Stimulated activated CD4-positive, alpha-beta T cell treated with anti-CD3 and anti-CD28 coated beads, Interleukin-12 subunit alpha, Interleukin-12 subunit beta, amount 100 ng/mL, for 24 hours (primary cell): ENCODE results near the gene PRODH2.
"Not testable (repeated sequence)": the region's sequence is repeated elsewhere in the genome, so short reads cannot be mapped to it uniquely, and the experiment has no call there.

Experiments
- DNase-seq, 2 experiments: peaks; one replicate each; pipeline ENCODE4 v3.0.0-alpha.2; 2020; ENCODE audit warnings: low read depth in 2 of 2

PRODH2 gene

GRCh38 chr19:35796645-35797542, 15.8 kb downstream of the PRODH2 start:
- no peak for DNase-seq

- DNase-seq = not testable (repeated sequence)
Measured at GRCh38 chr19:35795564-35795963, 17.1 kb downstream of the PRODH2 start.

DNA sequence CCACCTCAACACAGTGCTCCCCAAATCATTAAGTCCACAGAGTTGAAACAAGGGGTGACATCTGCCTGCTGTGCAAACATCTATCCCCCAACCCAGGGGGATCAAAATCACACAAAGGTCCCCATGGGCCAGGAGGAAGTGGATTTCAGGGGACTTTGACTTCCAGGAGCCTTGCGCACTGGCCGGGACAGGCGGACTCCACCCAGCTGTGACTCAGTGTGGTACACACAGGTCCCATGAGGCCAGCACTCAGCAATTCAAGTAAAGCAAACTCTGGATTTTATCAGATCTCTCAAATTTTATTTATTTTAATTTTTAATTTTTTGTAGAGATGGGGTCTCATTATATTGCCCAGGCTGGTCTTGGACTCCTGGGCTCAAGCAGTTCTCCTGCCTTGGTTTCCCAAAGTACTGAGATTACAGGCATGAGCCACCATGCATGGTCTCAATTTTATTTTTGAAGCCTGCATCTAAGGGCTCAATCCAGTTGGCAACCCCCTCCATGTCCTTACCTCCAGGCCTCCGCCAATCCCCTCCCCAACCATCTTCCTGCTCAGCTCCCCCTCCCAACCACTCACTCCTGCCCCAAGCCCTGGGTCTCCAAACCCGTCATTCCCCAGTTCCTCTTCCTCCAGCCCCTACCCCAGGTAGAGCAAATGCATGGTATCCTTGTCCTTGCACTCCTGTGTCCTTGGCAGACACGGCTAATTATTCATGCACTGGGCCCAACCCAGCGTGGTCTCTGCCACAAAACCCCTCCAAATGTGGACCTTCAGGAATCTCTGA, 19.1 kb downstream of the PRODH2 start:
- no peak for DNase-seq

- no peak for DNase-seq
Measured at GRCh38 chr19:35792888-35793287, 19.8 kb downstream of the PRODH2 start.

DNA sequence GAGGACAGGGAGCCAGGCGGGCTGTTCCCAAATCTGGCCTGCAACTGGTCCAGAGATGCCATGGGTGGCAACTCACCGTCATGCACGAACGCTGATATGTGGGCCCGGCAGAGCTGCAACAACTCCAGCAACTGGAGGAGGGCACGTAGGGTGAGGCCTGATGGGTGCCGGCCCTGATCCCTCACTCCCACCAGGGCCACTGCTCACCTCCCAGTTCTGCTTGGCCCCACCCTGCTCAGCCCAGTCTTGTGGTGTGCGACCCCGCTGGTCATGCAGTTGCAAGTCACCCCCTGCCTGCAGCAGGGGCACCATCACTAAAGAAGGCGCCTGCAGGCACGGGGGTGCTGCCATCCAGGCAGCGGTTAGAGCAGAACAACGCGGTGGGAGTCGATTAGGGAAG, 20.3 kb downstream of the PRODH2 start:
- no peak for DNase-seq

DNA sequence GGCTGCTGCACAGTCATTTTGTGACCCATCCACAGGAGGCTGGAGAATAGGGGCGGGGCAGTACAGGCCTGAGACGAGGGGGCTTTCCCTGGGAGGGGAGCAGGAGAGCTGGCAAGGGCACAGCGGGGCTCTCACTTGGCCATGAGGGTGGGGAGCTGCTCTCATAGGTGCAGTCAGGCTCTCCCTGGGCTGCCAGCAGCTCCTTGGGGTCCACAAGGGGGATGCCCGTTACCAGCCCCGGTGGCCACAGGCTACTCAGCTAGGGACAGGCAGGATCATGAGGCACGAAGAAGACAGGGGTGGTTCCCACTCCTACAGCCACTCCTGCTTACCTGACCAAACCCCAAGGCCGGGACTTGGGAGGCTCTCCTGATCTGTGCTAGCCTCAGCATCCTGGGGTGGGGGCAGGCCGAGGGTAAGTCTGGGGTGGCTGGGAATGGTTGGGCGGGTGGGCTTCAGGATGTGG, 20.8 kb downstream of the PRODH2 start:
- no peak for DNase-seq

DNA sequence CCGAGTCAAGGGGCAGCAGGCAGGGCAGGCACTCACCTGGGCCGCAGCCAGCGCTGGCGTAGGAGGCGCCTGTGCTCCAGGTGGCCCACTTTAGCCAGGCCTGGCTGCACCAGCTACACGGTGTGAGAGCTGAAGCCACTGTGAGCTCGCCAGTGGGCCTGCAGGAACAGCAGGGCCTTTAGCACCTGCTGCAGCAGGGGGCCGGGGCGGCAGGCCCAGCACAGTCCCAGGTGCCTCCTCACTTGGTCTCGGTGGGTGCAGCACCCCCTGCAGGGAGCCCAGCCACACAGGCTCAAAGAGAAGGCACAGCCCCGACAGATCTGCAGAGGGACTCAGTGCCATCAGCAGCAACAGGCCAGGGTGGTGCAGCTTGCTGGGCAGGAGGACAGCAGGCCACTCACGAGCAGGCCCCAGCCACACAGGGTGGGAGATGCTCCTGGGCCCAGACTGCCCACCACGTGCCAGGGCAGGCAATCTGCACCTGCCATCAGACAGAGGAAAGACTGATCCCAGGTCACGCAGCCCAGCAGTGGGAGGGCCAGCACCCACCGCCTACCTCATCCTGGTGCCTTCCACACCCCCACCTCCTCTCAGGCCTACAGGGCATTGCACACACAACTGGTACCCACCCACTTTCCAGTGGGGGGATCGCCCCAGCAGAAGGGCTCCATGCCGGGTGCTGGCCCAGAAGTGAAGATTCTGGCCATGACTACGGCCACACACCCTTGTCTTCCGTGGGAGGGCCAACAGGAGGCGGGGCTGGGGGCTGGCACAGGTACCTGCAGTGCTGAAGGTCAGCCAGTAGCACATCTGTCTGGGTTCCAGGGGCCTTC, 21.4 kb downstream of the PRODH2 start:
- no peak for DNase-seq

- no peak for DNase-seq
Measured at GRCh38 chr19:35789978-35790944, 22.4 kb downstream of the PRODH2 start.

GRCh38 chr19:35789195-35789977, 23.3 kb downstream of the PRODH2 start:
- no peak for DNase-seq

DNA sequence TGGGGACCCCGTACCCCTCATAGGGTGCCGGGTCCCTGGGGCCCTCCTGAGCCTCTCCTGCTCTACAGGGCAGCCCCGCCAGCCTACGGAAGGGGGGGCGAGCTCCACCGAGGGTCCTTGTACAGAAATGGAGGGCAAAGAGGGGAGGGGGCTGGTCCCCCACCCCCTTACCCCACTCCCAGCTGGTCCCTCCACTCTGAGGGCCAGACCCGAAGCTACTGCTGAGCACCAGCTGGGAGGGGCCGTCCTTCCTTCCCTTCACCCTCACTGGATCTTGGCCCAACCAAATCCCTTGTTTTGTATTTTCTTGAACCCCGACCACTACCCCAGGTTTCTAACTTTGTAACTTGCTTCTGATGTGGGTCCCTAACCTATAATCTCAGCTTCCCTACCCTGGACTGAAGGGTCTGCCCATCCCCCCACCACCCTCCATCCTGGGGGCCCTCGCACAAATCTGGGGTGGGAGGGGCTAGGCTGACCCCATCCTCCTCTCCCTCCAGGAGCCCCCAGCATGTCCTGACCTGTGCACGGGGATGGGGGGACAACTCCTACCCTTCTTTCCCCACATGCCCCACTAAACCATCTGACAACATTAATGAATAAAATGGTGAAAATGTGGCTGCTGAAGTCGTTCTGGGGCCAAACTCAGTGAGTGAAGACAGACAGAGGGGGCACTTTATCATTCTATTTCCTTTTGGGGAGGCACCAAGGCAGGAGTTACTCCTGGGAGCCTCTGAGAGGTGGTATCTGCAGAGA, 24.3 kb downstream of the PRODH2 start:
- DNase-seq = no peak

DNA sequence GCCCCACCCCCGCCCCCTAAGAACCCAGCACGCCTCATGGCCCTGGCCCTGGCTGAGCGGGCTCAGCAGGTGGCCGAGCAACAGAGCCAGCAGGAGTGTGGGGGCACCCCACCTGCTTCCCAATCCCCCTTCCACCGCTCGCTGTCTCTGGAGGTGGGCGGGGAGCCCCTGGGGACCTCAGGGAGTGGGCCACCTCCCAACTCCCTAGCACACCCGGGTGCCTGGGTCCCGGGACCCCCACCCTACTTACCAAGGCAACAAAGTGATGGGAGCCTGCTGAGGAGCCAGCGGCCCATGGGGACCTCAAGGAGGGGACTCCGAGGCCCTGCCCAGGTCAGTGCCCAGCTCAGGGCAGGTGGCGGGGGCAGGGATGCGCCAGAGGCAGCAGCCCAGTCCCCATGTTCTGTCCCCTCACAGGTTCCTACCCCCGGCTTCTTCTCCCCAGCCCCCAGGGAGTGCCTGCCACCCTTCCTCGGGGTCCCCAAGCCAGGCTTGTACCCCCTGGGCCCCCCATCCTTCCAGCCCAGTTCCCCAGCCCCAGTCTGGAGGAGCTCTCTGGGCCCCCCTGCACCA, 25.3 kb downstream of the PRODH2 start:
- DNase-seq = no peak

GRCh38 chr19:35786299-35787160, 26.1 kb downstream of the PRODH2 start:
- DNase-seq = no peak

DNA sequence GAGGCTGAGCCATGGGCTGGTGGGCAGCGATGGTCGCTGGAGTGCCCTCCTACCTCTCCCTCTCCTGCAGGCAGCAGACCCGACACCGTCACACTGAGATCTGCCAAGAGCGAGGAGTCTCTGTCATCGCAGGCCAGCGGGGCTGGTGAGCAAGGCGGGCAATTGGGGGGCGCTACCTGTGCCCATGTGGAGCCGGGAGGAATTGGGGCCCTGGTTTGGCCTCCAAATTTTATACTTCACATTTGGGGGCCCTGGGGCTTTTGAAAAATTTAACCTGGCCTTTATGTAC, 27.4 kb downstream of the PRODH2 start:
- no peak for DNase-seq

GRCh38 chr19:35784503-35785338, 27.9 kb downstream of the PRODH2 start:
- DNase-seq = no peak

DNA sequence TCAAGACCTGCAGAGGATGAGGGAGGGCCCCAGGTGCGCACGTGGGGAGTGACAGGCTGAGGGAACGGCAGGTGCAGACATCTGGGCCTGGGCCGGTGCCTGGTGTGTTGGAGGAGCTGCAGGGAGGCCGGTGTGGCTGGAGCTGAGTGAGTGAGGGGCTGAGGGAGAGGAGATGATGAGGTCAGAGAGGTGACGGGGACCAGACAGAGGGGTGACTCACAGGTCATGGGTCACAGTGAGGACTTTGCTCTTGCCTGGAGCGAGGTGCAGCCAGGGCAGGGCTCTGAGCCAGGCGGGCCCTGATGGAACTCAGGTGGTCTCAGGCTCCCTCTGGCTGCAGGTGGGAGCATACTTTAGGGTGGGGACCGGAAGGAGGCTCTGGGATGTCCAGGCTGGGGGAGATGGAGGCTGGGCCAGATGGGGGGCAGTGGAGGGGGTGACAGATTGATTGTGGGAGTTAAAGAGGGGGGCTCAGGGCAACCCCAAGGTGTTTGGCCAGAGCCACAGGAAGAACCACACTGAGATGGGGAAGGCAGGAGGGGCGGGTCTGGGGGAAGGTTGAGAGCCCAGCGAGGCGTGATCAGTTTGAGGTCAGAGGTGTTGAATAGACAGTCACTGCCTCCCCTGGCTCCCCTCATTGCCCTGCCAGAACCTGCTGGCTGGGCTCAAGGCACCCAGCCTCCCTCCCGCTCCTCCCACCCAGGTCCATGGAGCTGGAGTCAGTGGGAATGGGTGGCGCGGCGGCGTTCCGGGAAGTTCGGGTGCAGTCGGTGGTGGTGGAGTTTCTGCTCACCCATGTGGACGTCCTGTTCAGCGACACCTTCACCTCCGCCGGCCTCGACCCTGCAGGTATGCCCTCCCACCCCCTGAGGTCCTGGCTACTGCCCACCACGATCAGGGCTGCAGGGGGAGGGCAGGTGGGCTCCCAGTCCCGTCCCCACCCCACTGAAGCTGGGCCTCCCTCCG, 28.9 kb downstream of the PRODH2 start:
- no peak for DNase-seq

DNA sequence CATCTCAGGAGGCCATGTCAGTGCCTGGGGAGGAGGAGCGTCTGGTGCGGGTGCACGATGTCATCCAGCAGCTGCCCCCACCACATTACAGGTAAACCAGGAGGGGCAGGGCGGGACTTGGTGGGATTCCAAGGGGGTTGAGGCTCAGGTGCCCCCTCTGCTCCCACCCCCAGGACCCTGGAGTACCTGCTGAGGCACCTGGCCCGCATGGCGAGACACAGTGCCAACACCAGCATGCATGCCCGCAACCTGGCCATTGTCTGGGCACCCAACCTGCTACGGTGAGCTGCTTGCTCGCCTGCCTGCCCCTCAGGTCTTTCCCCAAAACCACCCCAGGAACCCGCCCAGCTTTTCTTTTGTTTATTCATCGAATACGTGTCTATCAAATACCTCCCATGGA, 30.1 kb downstream of the PRODH2 start:
- DNase-seq = no peak
